Stimulated activated CD4-positive, alpha-beta T cell treated with anti-CD3 and anti-CD28 coated beads, Interleukin-2, amount 100 ng/mL, for 48 hours (primary cell): Measurements from ENCODE around the gene ATP6V0E1.
"Not testable (repeated sequence)": the region's sequence is repeated elsewhere in the genome, so short reads cannot be mapped to it uniquely, and the experiment has no call there.

Experiments
- DNase-seq, 2 donors: peaks; one replicate each; pipeline ENCODE4 v3.0.0-alpha.2; 2020

ATP6V0E1 gene

GRCh38 chr5:173010021-173010420, 26.4 kb downstream of the ATP6V0E1 start:
- peak in 1 of 2 donors; percentile 11 for DNase-seq

GRCh38 chr5:173010547-173011464, 27.2 kb downstream of the ATP6V0E1 start:
- DNase-seq: no peak

GRCh38 chr5:173011566-173011965, 28.0 kb downstream of the ATP6V0E1 start:
- no peak for DNase-seq

GRCh38 chr5:173012882-173013281, 29.3 kb downstream of the ATP6V0E1 start:
- no peak for DNase-seq

- DNase-seq: no peak
Measured at GRCh38 chr5:173014671-173015070, 31.1 kb downstream of the ATP6V0E1 start.

- no peak for DNase-seq
Measured at GRCh38 chr5:173015192-173015591, 31.6 kb downstream of the ATP6V0E1 start.

- DNase-seq: no peak
Measured at GRCh38 chr5:173015598-173016455, 32.3 kb downstream of the ATP6V0E1 start.

- DNase-seq: no peak
Measured at GRCh38 chr5:173016598-173017046, 33.1 kb downstream of the ATP6V0E1 start.

GRCh38 chr5:173017087-173017486, 33.5 kb downstream of the ATP6V0E1 start:
- not testable (repeated sequence) for DNase-seq

GRCh38 chr5:173018358-173018757, 34.8 kb downstream of the ATP6V0E1 start:
- no peak for DNase-seq

GRCh38 chr5:173020154-173020581, 36.6 kb downstream of the ATP6V0E1 start:
- no peak for DNase-seq

GRCh38 chr5:173020643-173021042, 37.1 kb downstream of the ATP6V0E1 start:
- DNase-seq: no peak

- no peak for DNase-seq
Measured at GRCh38 chr5:173025651-173026050, 42.1 kb downstream of the ATP6V0E1 start.

GRCh38 chr5:173027905-173028304, 44.3 kb downstream of the ATP6V0E1 start:
- no peak for DNase-seq

GRCh38 chr5:173028811-173029327, 45.3 kb downstream of the ATP6V0E1 start:
- DNase-seq: no peak

GRCh38 chr5:173029499-173029921, 45.9 kb downstream of the ATP6V0E1 start:
- DNase-seq: no peak

- not testable (repeated sequence) for DNase-seq
Measured at GRCh38 chr5:173032096-173032495, 48.5 kb downstream of the ATP6V0E1 start.

- no peak for DNase-seq
Measured at GRCh38 chr5:173032730-173033129, 49.2 kb downstream of the ATP6V0E1 start.

GRCh38 chr5:173033923-173034322, 50.4 kb downstream of the ATP6V0E1 start:
- no peak for DNase-seq

GRCh38 chr5:173035904-173036707, 52.5 kb downstream of the ATP6V0E1 start:
- peak; percentile 26 to 43 for DNase-seq

GRCh38 chr5:173039188-173039587, 55.6 kb downstream of the ATP6V0E1 start:
- DNase-seq: no peak

GRCh38 chr5:173039964-173040363, 56.4 kb downstream of the ATP6V0E1 start:
- DNase-seq: no peak
